Measurements from ENCODE around the gene AMER3. TPM values are rescaled to one million over a fixed set of nuclear protein-coding genes. Genes with fewer than 3 reads are reported as not detected.

AMER3 gene
- total and polyA plus RNA-seq, 10 of the 15 experiments (the other 5 are each of a cell fraction or from before 2014, with no cell fraction given), result not detected

DNA sequence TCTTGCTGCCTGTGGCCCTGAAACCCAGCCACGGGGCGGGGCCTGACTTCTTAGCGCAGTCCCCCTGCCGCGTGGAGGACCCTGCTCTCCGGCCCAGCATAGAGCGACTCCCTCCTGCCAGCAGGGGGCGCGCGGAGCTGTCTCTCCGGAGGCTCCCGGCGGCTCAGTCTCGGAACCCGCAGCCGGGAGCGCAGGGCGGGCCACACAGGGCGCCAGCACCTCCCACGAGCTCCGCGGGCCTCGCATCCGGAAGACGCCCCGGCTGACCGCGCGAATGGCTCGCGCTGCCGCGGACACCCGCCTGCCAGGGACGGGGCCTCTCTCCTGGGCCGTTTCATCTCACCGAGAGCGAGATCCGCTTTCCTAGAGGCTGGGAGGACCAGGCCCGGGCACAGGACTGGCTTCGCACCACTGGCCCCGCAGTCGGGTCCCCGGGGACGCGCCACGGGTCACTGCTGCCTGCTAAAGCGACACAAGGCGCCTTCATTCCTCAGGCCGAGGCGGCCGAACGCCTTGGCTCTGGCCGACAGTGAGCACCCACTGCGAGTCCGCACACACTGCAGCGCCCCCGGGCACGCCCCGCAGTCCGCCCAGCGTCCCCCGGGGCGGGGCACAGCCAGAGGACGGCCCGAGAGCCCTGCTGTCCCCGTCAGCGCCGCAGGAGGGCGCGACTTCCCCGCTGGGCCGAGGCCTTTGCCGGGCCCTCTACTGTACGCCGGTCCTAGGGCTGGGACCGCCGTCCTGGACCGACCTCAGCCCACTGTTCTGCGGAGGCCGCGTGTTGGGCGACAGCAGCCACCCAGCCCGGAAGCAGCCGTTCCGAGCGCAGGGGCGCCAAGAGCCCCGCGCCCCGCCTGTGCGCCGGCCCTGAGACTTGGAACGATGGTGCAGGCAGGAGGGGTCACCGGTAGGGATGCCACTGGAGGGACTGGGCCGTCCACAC is 42.4 kb downstream of the AMER3 start:
- H3K4me3 ChIP-seq, result peak overlapping the region; percentile 71
- no TSS peak for BruUV-seq (replicated peaks)
- H3K4me1 ChIP-seq (ENCODE audit: control insufficient read depth, insufficient read depth, low read length), result no peaks in the 10 kb centered on the region
- RAD21 ChIA-PET (ENCODE audit: unreplicated experiment), result interaction anchor here (0.6 to 5.2 kb wide), 21 partner anchors 22 to 1594 kb away, joined by 3 to 60 read pairs (median 3); no protein-coding TSS in a partner anchor
- FAIRE-seq (peak; percentile 59), ATAC-seq (peak; percentile 94), DNase-seq (ENCODE audit: low read depth, low spot score) (peak; percentile 19)
- CTCF ChIA-PET, result interaction anchor here (0.6 to 12.4 kb wide), 25 partner anchors 11 to 306 kb away, joined by 3 to 265 read pairs (median 4); no protein-coding TSS in a partner anchor
- in situ Hi-C loops (cut with MboI) (no loop called here), intact Hi-C loops (cut with micrococcal nuclease; ENCODE audit: unreplicated experiment) (loop anchor here (1.0 kb wide), 3 partner anchors 27 to 123 kb away; no protein-coding TSS in a partner anchor)
- no peaks in the 10 kb centered on the region for H3K79me2 ChIP-seq (ENCODE audit: control insufficient read depth, insufficient read depth, low read length)
- no peaks in the 10 kb centered on the region for H3K36me3 ChIP-seq (ENCODE audit: control insufficient read depth in 2 of 2, insufficient read depth in 2 of 2, low read length in 1 of 2)
- H3K9me3 ChIP-seq (replicated peaks; ENCODE audit: control insufficient read depth, insufficient read depth, low read length), result no peaks in the 10 kb centered on the region
- H3K4me2 ChIP-seq (ENCODE audit: control insufficient read depth, insufficient read depth), result peak overlapping the region; percentile 97
- SMC1A ChIA-PET (ENCODE audit: uncharacterized antibody, unreplicated experiment), result interaction anchor here (1.0 to 4.8 kb wide), 8 partner anchors 26 to 125 kb away, joined by 3 to 41 read pairs (median 5); no protein-coding TSS in a partner anchor
- 1% methylated on average over 91 of the region's 96 CpGs for WGBS (ENCODE audit: insufficient coverage, insufficient replicate concordance, low lambda C conversion rate, missing lambda C conversion rate)
- no peaks in the 10 kb centered on the region for H3K27me3 ChIP-seq (replicated peaks in 1 of 2; ENCODE audit: control insufficient read depth in 2 of 2, insufficient read depth in 2 of 2, low read length in 1 of 2)
- POLR2A ChIA-PET, result interaction anchor here (0.7 to 1.2 kb wide), 2 partner anchors 73 to 76 kb away, joined by 4 to 9 read pairs; no protein-coding TSS in a partner anchor
- H2AFZ ChIP-seq (ENCODE audit: control insufficient read depth, low read depth, low read length), result peak overlapping the region; percentile 97
- peak overlapping the region; percentile 78 for H3K9ac ChIP-seq (ENCODE audit: control insufficient read depth, insufficient read depth, low read length)
- H3K27ac ChIP-seq (ENCODE audit: control insufficient read depth, insufficient read depth), result peak overlapping the region; percentile 59
- no peaks in the 10 kb centered on the region for H4K20me1 ChIP-seq (ENCODE audit: control insufficient read depth, insufficient read depth)
- no peak for TF ChIP-seq SREBF2 (IDR thresholded peaks at IDR 0.05; ENCODE audit: low read length)
- peak; percentile 83 for TF ChIP-seq IKZF1 (conservative IDR thresholded peaks at IDR 0.05)
- TF ChIP-seq DPF2 (IDR thresholded peaks at IDR 0.05), result peak; percentile 87
- no peak for TF ChIP-seq NR2C1 (IDR thresholded peaks at IDR 0.05)
- TF ChIP-seq, protein P1, sequence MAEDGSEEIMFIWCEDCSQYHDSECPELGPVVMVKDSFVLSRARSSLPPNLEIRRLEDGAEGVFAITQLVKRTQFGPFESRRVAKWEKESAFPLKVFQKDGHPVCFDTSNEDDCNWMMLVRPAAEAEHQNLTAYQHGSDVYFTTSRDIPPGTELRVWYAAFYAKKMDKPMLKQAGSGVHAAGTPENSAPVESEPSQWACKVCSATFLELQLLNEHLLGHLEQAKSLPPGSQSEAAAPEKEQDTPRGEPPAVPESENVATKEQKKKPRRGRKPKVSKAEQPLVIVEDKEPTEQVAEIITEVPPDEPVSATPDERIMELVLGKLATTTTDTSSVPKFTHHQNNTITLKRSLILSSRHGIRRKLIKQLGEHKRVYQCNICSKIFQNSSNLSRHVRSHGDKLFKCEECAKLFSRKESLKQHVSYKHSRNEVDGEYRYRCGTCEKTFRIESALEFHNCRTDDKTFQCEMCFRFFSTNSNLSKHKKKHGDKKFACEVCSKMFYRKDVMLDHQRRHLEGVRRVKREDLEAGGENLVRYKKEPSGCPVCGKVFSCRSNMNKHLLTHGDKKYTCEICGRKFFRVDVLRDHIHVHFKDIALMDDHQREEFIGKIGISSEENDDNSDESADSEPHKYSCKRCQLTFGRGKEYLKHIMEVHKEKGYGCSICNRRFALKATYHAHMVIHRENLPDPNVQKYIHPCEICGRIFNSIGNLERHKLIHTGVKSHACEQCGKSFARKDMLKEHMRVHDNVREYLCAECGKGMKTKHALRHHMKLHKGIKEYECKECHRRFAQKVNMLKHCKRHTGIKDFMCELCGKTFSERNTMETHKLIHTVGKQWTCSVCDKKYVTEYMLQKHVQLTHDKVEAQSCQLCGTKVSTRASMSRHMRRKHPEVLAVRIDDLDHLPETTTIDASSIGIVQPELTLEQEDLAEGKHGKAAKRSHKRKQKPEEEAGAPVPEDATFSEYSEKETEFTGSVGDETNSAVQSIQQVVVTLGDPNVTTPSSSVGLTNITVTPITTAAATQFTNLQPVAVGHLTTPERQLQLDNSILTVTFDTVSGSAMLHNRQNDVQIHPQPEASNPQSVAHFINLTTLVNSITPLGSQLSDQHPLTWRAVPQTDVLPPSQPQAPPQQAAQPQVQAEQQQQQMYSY (CRISPR knock-in tag; IDR thresholded peaks at IDR 0.05), result no peak
- TF ChIP-seq BHLHE40 (IDR thresholded peaks at IDR 0.05; ENCODE audit: borderline replicate concordance in 1 of 2, low read depth in 2 of 2, low read length in 1 of 2), result peak; percentile 24 to 70; a peak in 2 of 4 replicates
- TF ChIP-seq ATF7 (IDR thresholded peaks at IDR 0.05; ENCODE audit: low read depth), result no peak
- TF ChIP-seq GABPA (IDR thresholded peaks at IDR 0.05; ENCODE audit: low read depth), result no peak
- TF ChIP-seq MEF2A (IDR thresholded peaks at IDR 0.05; ENCODE audit: insufficient read depth, low read depth, low read length), result no peak
- peak; percentile 95 for TF ChIP-seq GATAD2B (conservative IDR thresholded peaks at IDR 0.05; ENCODE audit: low read depth)
- peak; percentile 88 for TF ChIP-seq SMARCA5 (IDR thresholded peaks at IDR 0.05)
- TF ChIP-seq POLR2A (IDR thresholded peaks at IDR 0.05; ENCODE audit: low read depth, low read length), result peak; percentile 65
- TF ChIP-seq, protein P2, sequence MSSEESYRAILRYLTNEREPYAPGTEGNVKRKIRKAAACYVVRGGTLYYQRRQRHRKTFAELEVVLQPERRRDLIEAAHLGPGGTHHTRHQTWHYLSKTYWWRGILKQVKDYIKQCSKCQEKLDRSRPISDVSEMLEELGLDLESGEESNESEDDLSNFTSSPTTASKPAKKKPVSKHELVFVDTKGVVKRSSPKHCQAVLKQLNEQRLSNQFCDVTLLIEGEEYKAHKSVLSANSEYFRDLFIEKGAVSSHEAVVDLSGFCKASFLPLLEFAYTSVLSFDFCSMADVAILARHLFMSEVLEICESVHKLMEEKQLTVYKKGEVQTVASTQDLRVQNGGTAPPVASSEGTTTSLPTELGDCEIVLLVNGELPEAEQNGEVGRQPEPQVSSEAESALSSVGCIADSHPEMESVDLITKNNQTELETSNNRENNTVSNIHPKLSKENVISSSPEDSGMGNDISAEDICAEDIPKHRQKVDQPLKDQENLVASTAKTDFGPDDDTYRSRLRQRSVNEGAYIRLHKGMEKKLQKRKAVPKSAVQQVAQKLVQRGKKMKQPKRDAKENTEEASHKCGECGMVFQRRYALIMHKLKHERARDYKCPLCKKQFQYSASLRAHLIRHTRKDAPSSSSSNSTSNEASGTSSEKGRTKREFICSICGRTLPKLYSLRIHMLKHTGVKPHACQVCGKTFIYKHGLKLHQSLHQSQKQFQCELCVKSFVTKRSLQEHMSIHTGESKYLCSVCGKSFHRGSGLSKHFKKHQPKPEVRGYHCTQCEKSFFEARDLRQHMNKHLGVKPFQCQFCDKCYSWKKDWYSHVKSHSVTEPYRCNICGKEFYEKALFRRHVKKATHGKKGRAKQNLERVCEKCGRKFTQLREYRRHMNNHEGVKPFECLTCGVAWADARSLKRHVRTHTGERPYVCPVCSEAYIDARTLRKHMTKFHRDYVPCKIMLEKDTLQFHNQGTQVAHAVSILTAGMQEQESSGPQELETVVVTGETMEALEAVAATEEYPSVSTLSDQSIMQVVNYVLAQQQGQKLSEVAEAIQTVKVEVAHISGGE (CRISPR knock-in tag; IDR thresholded peaks at IDR 0.05), result no peak
